HepG2 (cell line): ENCODE measurements around the gene PTGDS. TPM values are rescaled to one million over a fixed set of nuclear protein-coding genes. Genes with fewer than 3 reads are reported as not detected.

Source experiments
- AKNA ChIP-seq: sonication (generic); formaldehyde crosslinking; IDR thresholded peaks from 2 replicates; pipeline ENCODE4 v1.4.0; 2020; ENCODE audit warnings: missing genetic modification reagents, borderline replicate concordance
- FOXJ3 ChIP-seq: sonication (generic); formaldehyde crosslinking; IDR thresholded peaks from 2 replicates; pipeline ENCODE4 v1.4.0; 2020; ENCODE audit warnings: missing genetic modification reagents, mild to moderate bottlenecking, borderline replicate concordance
- KLF16 ChIP-seq, 2 experiments: sonication (generic) in 1 of 2; formaldehyde crosslinking in 1 of 2; IDR thresholded peaks; 2 replicates each; pipeline versions ENCODE4 v1.6.1 to v1.8.0; 2016 to 2023; ENCODE audit warnings: missing genetic modification reagents in 2 of 2, missing compliant biosample characterization in 1 of 2
- MED13 ChIP-seq: sonication (generic); formaldehyde crosslinking; IDR thresholded peaks from 2 replicates; pipeline ENCODE4 v1.5.0; 2020; ENCODE audit warnings: missing genetic modification reagents
- NFE2 ChIP-seq: sonication (generic); formaldehyde crosslinking; IDR thresholded peaks from 2 replicates; pipeline ENCODE4 v1.4.0; 2020; ENCODE audit warnings: missing genetic modification reagents
- NFIC ChIP-seq: IDR thresholded peaks from 2 replicates; pipeline ENCODE4 v1.6.1; 2012; ENCODE audit warnings: mild to moderate bottlenecking, low read length, inconsistent platforms
- NFKBIZ ChIP-seq: IDR thresholded peaks from 2 replicates; pipeline ENCODE4 v1.6.1; 2018; ENCODE audit warnings: missing genetic modification reagents, missing compliant biosample characterization
- NFYC ChIP-seq: IDR thresholded peaks from 2 replicates; pipeline ENCODE4 v1.6.1; 2016; ENCODE audit warnings: missing genetic modification reagents, missing compliant biosample characterization
- THAP8 ChIP-seq: sonication (generic); formaldehyde crosslinking; IDR thresholded peaks from 2 replicates; pipeline ENCODE4 v1.5.1; 2020; ENCODE audit warnings: missing genetic modification reagents, mild to moderate bottlenecking, borderline replicate concordance
- TRIM22 ChIP-seq: fragments of 450-650 bp; IDR thresholded peaks from 2 replicates; pipeline ENCODE4 v1.6.1; 2017
- ZNF333 ChIP-seq: sonication (generic); formaldehyde crosslinking; IDR thresholded peaks from 2 replicates; pipeline ENCODE4 v1.4.0; 2020; ENCODE audit warnings: mild to moderate bottlenecking, missing genetic modification reagents, borderline replicate concordance
- ZNF460 ChIP-seq: sonication (generic); formaldehyde crosslinking; IDR thresholded peaks from 2 replicates; pipeline ENCODE4 v1.5.1; 2020; ENCODE audit warnings: missing genetic modification reagents, mild to moderate bottlenecking, borderline replicate concordance
- ZNF569 ChIP-seq: sonication (generic); formaldehyde crosslinking; IDR thresholded peaks from 2 replicates; pipeline ENCODE4 v1.5.0; 2020; ENCODE audit warnings: mild to moderate bottlenecking, missing genetic modification reagents, moderate library complexity, borderline replicate concordance
- ZNF670 ChIP-seq: sonication (generic); formaldehyde crosslinking; IDR thresholded peaks from 2 replicates; pipeline ENCODE4 v1.8.0; 2022; ENCODE audit warnings: mild to moderate bottlenecking, missing genetic modification reagents, borderline replicate concordance
- ZNF775 ChIP-seq: sonication (generic); formaldehyde crosslinking; IDR thresholded peaks from 2 replicates; pipeline ENCODE4 v1.4.0; 2020; ENCODE audit warnings: missing genetic modification reagents, mild to moderate bottlenecking, moderate library complexity, borderline replicate concordance
- polyA plus RNA-seq, 8 experiments: library from polyadenylated mRNA; depleted of rRNA in 3 of 8; stranded (reverse) in 7 of 8; unstranded in 1 of 8; fragments of >200 nt; fragmentation: Illumina TruSeq in 4 of 8; extraction: Trizol in 4 of 8; gene quantifications; 2 replicates each; pipeline versions ENCODE4 v1.2.1 to v1.2.3, GENCODE V29; 2011 to 2016; ENCODE audit warnings: low read depth in 4 of 8, missing spikeins in 1 of 8, mixed read lengths in 1 of 8; ENCODE audit not compliant: insufficient read depth in 1 of 8
- total RNA-seq, 5 experiments: library from RNA; depleted of rRNA; stranded (reverse); fragments of >200 nt; fragmentation: Illumina TruSeq; extraction: Trizol; gene quantifications; 2 replicates each; pipeline ENCODE4 v1.2.3, GENCODE V29; 2016; ENCODE audit warnings: low read depth in 1 of 5
- TF ChIP-seq, protein P1 (sequence below): sonication (generic); formaldehyde crosslinking; IDR thresholded peaks from 2 replicates; pipeline ENCODE4 v1.5.0; 2020; ENCODE audit warnings: missing genetic modification reagents
- TF ChIP-seq, protein P2 (sequence below): sonication (generic); formaldehyde crosslinking; IDR thresholded peaks from 2 replicates; pipeline ENCODE4 v1.5.1; 2020; ENCODE audit warnings: missing genetic modification reagents, mild to moderate bottlenecking, borderline replicate concordance

Gene PTGDS
- total and polyA plus RNA-seq, 2 of the 13 experiments (the other 11 are each of a cell fraction or from before 2014, with no cell fraction given): 0.33 to 0.50 TPM

DNA sequence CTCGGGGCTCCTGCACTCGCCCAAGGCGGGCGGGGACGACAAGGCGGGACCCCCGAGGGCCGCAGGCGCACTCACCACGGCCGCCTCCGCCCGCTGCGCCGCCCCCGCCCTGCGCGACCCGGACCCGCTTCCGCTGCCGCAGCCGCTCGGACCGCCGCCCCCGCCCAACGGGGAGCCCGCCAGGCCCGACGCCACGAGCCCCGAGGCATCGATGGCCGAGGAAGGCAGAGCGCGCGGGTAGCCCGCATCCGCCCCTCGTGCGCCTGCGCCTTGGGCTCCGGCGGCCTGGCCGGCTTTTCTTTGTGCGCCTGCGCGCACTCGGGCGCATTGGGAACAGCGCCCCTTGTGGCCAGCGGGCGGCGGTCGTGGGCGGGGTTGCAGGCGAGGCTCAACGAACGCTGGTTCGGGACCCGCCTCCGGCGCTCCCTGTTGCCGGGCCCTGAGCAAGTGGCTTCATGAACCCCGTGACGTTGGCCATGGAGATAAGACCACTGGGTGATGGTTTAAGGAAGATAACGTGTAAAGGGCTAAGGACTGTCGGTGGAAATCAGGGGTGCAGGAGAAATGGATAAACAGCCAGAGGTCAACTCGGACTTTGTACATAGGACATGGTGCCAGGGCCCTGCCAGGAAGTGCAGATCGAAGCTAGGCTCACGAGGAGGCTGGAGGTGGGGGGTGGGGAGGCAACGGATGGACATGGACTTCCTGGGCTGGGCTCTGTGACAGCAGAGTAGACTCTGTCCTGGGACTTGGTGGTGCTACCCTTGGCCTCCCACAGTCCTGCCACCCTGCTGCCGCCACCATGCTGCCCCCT is 32.6 kb upstream of the PTGDS start, which contains the start of the genes C8G and FBXW5 (continued):
- TF ChIP-seq AKNA (CRISPR knock-in tag) (no peak), NFKBIZ (CRISPR knock-in tag) (0 out of 2 replicates have a peak, but pooled peaks have one; percentile 47), NFE2 (CRISPR knock-in tag) (no peak), NFYC (CRISPR knock-in tag) (0 out of 2 replicates have a peak, but pooled peaks have one; percentile 13), TRIM22 (no peak), ZNF670 (peak; percentile 85), THAP8 (CRISPR knock-in tag) (0 out of 2 replicates have a peak, but pooled peaks have one; percentile 58), FOXJ3 (no peak), ZNF569 (CRISPR knock-in tag) (no peak), KLF16 (CRISPR knock-in tag; IDR thresholded peaks at IDR 0.05) (peak in 1 of 2 experiments; percentile 63; a peak in 1 of 4 replicates), MED13 (no peak; the same call in 1 of the 2 replicates), ZNF333 (no peak), ZNF460 (no peak; the same call in 1 of the 2 replicates), ZNF775 (CRISPR knock-in tag) (no peak), NFIC (no peak)
- TF ChIP-seq, protein P1, sequence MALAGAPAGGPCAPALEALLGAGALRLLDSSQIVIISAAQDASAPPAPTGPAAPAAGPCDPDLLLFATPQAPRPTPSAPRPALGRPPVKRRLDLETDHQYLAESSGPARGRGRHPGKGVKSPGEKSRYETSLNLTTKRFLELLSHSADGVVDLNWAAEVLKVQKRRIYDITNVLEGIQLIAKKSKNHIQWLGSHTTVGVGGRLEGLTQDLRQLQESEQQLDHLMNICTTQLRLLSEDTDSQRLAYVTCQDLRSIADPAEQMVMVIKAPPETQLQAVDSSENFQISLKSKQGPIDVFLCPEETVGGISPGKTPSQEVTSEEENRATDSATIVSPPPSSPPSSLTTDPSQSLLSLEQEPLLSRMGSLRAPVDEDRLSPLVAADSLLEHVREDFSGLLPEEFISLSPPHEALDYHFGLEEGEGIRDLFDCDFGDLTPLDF (CRISPR knock-in tag): peak; percentile 84
- TF ChIP-seq, protein P2, sequence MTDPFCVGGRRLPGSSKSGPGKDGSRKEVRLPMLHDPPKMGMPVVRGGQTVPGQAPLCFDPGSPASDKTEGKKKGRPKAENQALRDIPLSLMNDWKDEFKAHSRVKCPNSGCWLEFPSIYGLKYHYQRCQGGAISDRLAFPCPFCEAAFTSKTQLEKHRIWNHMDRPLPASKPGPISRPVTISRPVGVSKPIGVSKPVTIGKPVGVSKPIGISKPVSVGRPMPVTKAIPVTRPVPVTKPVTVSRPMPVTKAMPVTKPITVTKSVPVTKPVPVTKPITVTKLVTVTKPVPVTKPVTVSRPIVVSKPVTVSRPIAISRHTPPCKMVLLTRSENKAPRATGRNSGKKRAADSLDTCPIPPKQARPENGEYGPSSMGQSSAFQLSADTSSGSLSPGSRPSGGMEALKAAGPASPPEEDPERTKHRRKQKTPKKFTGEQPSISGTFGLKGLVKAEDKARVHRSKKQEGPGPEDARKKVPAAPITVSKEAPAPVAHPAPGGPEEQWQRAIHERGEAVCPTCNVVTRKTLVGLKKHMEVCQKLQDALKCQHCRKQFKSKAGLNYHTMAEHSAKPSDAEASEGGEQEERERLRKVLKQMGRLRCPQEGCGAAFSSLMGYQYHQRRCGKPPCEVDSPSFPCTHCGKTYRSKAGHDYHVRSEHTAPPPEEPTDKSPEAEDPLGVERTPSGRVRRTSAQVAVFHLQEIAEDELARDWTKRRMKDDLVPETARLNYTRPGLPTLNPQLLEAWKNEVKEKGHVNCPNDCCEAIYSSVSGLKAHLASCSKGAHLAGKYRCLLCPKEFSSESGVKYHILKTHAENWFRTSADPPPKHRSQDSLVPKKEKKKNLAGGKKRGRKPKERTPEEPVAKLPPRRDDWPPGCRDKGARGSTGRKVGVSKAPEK (CRISPR knock-in tag): no peak
